Natural killer cell treated with Interleukin-12 subunit alpha and Interleukin-12 subunit beta and Interleukin-15 and Interleukin-18, amount 100 ng/mL, for 72 hours (primary cell): ENCODE measurements around the gene EXOC4. TPM values are rescaled to one million over a fixed set of nuclear protein-coding genes. Genes with fewer than 3 reads are reported as not detected.

Source experiments
- ATAC-seq, 2 donors: fragments of 150-1000 bp; cut with Tn5 transposase in 1 of 2; sonication (Bioruptor Pico), chemical (Tn5 transposase) in 1 of 2; 2 replicates each; pipeline ENCODE4 v1.10.0; 2021
- DNase-seq: peaks from one replicate; pipeline ENCODE4 v3.0.0; 2022; ENCODE audit warnings: low spot score
- H3K27ac Mint-ChIP-seq, 2 donors: 1 replicate in 1 of 2; 2 replicates in 1 of 2; pipeline ENCODE4 v1.8.0; 2022; ENCODE audit warnings: mixed read lengths in 2 of 2, mild to moderate bottlenecking in 1 of 2, moderate library complexity in 1 of 2
- H3K27me3 Mint-ChIP-seq, 2 donors: 1 replicate in 1 of 2; 2 replicates in 1 of 2; pipeline ENCODE4 v1.8.0; 2022; ENCODE audit warnings: mixed read lengths in 2 of 2
- H3K36me3 Mint-ChIP-seq: one replicate; pipeline ENCODE4 v1.8.0; 2022; ENCODE audit warnings: mixed read lengths
- H3K4me1 Mint-ChIP-seq, 2 donors: 1 replicate in 1 of 2; 2 replicates in 1 of 2; pipeline ENCODE4 v1.8.0; 2022; ENCODE audit warnings: low read depth in 2 of 2, mixed read lengths in 2 of 2, mild to moderate bottlenecking in 1 of 2
- H3K4me3 Mint-ChIP-seq: one replicate; pipeline ENCODE4 v1.8.0; 2022; ENCODE audit warnings: mixed read lengths
- H3K9me3 Mint-ChIP-seq: 2 replicates; pipeline ENCODE4 v1.8.0; 2022; ENCODE audit warnings: mixed read lengths
- total RNA-seq, 2 donors: library from RNA; stranded (reverse); gene quantifications; one replicate each; pipeline ENCODE4 v1.2.3, GENCODE V29; 2022

The EXOC4 gene
- total RNA-seq, 2 donors from 2014 or later = 78.5 to 107 TPM

DNA sequence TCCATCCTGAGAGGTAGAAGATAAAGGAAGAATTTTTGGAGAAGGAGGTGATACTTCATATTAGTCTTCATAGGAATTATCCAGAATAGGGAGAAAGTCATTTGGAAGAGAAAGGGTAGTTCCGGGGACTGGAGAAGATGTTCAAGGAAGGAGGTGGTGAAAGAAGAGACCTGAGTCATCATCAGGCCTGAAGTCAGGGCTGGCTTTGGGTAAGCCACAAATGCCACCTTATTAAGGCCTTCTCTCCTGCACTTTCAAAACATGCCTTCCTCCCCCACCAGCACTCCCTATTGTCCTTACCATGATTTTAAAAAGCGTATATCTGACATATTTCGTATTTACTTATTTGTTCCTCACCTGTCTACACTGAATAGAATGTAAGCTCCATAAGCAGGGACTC lies 762.1 kb downstream of the EXOC4 start:
- Mint-ChIP-seq H3K27ac (no peak overlapping the region), H3K9me3 (no peaks in the 10 kb centered on the region), H3K4me1 (peaks cover 0 to 3% of the 10 kb centered on the region in 2 donors), H3K4me3 (no peak overlapping the region), H3K36me3 (peaks cover 6% of the 10 kb centered on the region), H3K27me3 (no peaks in the 10 kb centered on the region)
- DNase-seq (no peak), ATAC-seq (no peak)

GRCh38 chr7:134016223-134016941 lies 763.5 kb downstream of the EXOC4 start:
- Mint-ChIP-seq H3K4me1 (peaks cover 0 to 4% of the 10 kb centered on the region in 2 donors), H3K27ac (no peak overlapping the region), H3K9me3 (no peaks in the 10 kb centered on the region), H3K4me3 (no peak overlapping the region), H3K27me3 (no peaks in the 10 kb centered on the region), H3K36me3 (no peaks in the 10 kb centered on the region)
- ATAC-seq = no peak
- DNase-seq = no peak

GRCh38 chr7:134016942-134017303 lies 764.0 kb downstream of the EXOC4 start:
- ATAC-seq (no peak), DNase-seq (no peak)
- Mint-ChIP-seq H3K4me1 (peaks cover 0 to 4% of the 10 kb centered on the region in 2 donors), H3K4me3 (no peak overlapping the region), H3K27me3 (no peaks in the 10 kb centered on the region), H3K27ac (no peak overlapping the region), H3K36me3 (no peaks in the 10 kb centered on the region), H3K9me3 (no peaks in the 10 kb centered on the region)

DNA sequence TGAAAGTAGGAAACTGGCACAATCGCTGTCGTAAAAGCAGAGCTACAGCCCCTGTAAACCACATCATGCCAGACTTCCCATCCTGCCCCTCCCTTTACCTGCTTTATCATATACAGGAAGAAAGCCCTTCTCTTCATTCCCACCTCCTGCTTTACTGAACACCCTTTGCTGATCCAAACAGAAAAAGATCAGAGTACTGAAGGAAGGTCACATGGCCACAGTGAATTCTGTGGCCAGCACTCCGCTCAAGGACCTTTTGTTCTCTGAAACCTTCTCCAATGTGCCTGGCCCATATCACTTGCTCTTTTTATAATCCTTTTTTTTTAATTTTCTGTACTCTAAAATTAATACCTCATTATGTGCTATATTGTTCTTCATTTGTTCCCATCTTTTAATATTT lies 765.4 kb downstream of the EXOC4 start:
- ATAC-seq (no peak), DNase-seq (no peak)
- H3K9me3 Mint-ChIP-seq = no peaks in the 10 kb centered on the region
- H3K27ac Mint-ChIP-seq = no peak overlapping the region
- no peaks in the 10 kb centered on the region for H3K36me3 Mint-ChIP-seq
- H3K4me3 Mint-ChIP-seq = no peak overlapping the region
- H3K4me1 Mint-ChIP-seq = peaks cover 0 to 4% of the 10 kb centered on the region in 2 donors
- H3K27me3 Mint-ChIP-seq = no peaks in the 10 kb centered on the region

- Mint-ChIP-seq H3K9me3 (no peaks in the 10 kb centered on the region), H3K27ac (no peak overlapping the region), H3K36me3 (no peaks in the 10 kb centered on the region), H3K27me3 (no peaks in the 10 kb centered on the region), H3K4me1 (peaks cover 0 to 4% of the 10 kb centered on the region in 2 donors), H3K4me3 (no peak overlapping the region)
- no peak for DNase-seq
- ATAC-seq = no peak
Measured at GRCh38 chr7:134019251-134019650, 766.4 kb downstream of the EXOC4 start.

DNA sequence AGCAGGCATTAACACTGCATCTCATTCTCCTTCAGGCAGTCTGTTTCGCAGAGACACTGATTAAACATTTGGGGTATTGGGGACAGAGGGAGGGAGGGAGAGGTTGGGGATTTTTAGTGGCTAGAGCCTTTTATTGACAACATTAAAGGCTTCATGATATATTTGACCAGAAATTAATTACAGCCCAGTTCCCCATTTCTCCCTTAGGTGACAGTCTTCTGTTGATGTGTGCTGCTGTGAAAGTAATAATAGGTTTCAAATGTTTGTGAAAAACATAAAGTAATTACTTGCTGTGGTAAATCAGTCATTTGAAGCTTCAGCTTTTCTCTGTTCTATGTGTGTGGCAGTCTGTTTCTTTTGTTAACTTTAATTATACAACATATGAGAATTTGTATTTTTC lies 769.0 kb downstream of the EXOC4 start:
- H3K9me3 Mint-ChIP-seq = no peaks in the 10 kb centered on the region
- H3K4me1 Mint-ChIP-seq = peaks cover 0 to 4% of the 10 kb centered on the region in 2 donors
- DNase-seq = no peak
- H3K4me3 Mint-ChIP-seq = no peak overlapping the region
- H3K27ac Mint-ChIP-seq = no peak overlapping the region
- no peaks in the 10 kb centered on the region for H3K27me3 Mint-ChIP-seq
- no peaks in the 10 kb centered on the region for H3K36me3 Mint-ChIP-seq
- no peak for ATAC-seq

DNA sequence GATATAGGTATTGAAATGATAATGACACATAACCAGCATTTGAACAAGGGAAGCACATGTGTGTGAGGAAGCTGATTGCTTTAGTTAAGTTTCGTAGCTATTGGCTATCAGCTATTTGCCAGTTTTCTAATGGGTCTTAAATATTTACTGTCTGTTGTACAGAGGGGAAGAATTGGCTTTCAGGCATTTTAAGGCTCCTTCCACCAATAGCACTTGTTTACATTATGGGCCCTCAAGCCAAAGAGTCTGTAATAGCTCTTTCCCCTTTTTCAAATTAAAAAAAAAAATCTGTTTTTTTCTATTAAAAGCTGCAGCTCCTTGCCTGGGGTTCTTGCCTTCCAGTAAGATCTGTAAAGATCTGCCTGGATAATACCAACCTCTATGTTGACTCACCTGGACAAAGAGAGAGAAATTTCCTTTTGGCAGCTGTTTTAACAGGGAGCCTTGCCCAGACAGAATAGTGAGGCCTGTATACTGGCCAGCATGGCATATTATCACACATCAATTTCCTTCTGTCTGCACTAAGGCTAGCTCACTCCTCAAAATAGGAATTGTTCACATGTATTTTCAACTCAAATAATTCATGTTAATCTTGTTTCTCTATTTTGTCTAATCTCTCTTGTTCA lies 769.5 kb downstream of the EXOC4 start:
- H3K36me3 Mint-ChIP-seq = no peaks in the 10 kb centered on the region
- ATAC-seq (no peak), DNase-seq (no peak)
- H3K27me3 Mint-ChIP-seq = no peaks in the 10 kb centered on the region
- H3K4me3 Mint-ChIP-seq = no peak overlapping the region
- H3K4me1 Mint-ChIP-seq = peaks cover 0 to 4% of the 10 kb centered on the region in 2 donors
- no peak overlapping the region for H3K27ac Mint-ChIP-seq
- H3K9me3 Mint-ChIP-seq = no peaks in the 10 kb centered on the region

GRCh38 chr7:134024739-134025138 lies 771.9 kb downstream of the EXOC4 start:
- H3K4me1 Mint-ChIP-seq = peaks cover 0 to 2% of the 10 kb centered on the region in 2 donors
- no peak overlapping the region for H3K27ac Mint-ChIP-seq
- no peaks in the 10 kb centered on the region for H3K27me3 Mint-ChIP-seq
- H3K4me3 Mint-ChIP-seq = no peak overlapping the region
- no peaks in the 10 kb centered on the region for H3K9me3 Mint-ChIP-seq
- H3K36me3 Mint-ChIP-seq = no peaks in the 10 kb centered on the region
- ATAC-seq (no peak), DNase-seq (no peak)

DNA sequence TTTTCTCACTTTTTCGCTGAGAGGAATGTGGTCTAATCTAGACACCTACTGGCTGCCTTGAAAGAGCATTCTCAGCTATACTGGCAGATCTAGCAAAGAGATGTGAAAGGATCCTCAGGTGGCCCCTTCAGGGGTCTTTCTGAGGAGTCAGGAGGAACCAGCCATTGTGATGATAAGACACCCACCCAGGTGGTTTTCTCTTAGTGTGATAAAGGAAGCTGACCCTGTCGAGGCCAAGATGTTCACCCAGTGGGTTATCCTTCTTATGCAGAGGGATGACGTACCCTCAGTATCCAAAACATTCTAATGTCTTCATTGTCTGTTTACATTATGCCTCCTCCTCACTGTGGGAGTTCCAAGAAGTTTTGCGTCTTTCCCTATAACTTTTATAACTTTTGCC lies 776.0 kb downstream of the EXOC4 start:
- Mint-ChIP-seq H3K27ac (no peak overlapping the region), H3K9me3 (no peaks in the 10 kb centered on the region), H3K4me1 (peaks cover 15 to 21% of the 10 kb centered on the region in 2 donors), H3K4me3 (no peak overlapping the region), H3K36me3 (no peaks in the 10 kb centered on the region), H3K27me3 (no peaks in the 10 kb centered on the region)
- no peak for DNase-seq
- no peak for ATAC-seq

DNA sequence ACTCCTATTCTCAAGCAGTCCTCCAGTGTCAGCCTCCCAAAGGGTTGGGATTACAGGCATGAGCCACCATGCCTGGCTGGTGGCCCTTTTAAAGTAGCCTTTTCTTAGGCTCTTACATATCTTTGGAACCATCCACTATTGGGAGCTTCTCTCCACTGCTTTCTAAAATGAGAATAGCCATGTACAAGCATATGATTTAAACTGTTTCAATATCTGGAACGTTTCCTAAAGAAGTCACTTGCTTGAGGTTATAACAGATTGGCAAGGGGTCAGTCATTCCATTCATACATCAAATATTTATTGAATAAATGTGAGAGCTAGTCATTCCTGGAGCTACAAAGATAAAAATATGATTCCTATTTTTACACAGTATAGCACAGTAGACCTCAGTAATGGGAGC lies 776.9 kb downstream of the EXOC4 start:
- H3K36me3 Mint-ChIP-seq = no peaks in the 10 kb centered on the region
- no peaks in the 10 kb centered on the region for H3K9me3 Mint-ChIP-seq
- peaks cover 15 to 21% of the 10 kb centered on the region in 2 donors for H3K4me1 Mint-ChIP-seq
- DNase-seq (no peak), ATAC-seq (no peak)
- H3K4me3 Mint-ChIP-seq = no peak overlapping the region
- H3K27ac Mint-ChIP-seq = no peak overlapping the region
- H3K27me3 Mint-ChIP-seq = no peaks in the 10 kb centered on the region

DNA sequence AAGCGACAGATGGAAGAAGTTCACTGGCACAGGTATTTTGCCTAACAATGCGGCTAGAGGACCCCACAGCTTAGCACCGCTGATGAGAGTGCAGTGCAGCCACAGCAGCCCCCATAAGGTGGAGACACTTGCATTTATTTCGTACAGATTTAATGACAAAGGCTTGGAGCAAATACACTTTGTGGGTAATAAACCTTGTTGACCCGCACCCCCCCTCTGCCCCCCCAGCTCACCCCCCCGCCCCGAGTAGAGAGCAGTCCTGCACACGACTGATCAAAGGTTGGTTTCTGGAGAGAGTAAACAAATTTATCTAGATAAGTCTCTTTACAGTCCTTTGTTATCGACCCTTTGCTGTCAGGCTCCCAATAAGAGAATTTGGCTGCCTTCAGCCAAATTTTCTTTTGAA lies 777.6 kb downstream of the EXOC4 start:
- Mint-ChIP-seq H3K4me3 (no peak overlapping the region), H3K27ac (no peak overlapping the region), H3K4me1 (peaks cover 15 to 21% of the 10 kb centered on the region in 2 donors), H3K9me3 (no peaks in the 10 kb centered on the region), H3K36me3 (no peaks in the 10 kb centered on the region), H3K27me3 (no peaks in the 10 kb centered on the region)
- DNase-seq (no peak), ATAC-seq (no peak)

GRCh38 chr7:134031835-134032617 lies 779.1 kb downstream of the EXOC4 start:
- Mint-ChIP-seq H3K9me3 (no peaks in the 10 kb centered on the region), H3K27me3 (no peaks in the 10 kb centered on the region), H3K27ac (no peak overlapping the region), H3K4me1 (peaks cover 15 to 21% of the 10 kb centered on the region in 2 donors), H3K4me3 (no peak overlapping the region), H3K36me3 (no peaks in the 10 kb centered on the region)
- peak; percentile 51 to 70 for ATAC-seq
- DNase-seq = no peak

- H3K4me3 Mint-ChIP-seq = no peak overlapping the region
- no peak overlapping the region for H3K27ac Mint-ChIP-seq
- no peaks in the 10 kb centered on the region for H3K27me3 Mint-ChIP-seq
- no peaks in the 10 kb centered on the region for H3K9me3 Mint-ChIP-seq
- no peak for DNase-seq
- no peaks in the 10 kb centered on the region for H3K36me3 Mint-ChIP-seq
- ATAC-seq = no peak
- H3K4me1 Mint-ChIP-seq = peaks cover 15 to 21% of the 10 kb centered on the region in 2 donors
Measured at GRCh38 chr7:134034652-134035051, 781.8 kb downstream of the EXOC4 start.

DNA sequence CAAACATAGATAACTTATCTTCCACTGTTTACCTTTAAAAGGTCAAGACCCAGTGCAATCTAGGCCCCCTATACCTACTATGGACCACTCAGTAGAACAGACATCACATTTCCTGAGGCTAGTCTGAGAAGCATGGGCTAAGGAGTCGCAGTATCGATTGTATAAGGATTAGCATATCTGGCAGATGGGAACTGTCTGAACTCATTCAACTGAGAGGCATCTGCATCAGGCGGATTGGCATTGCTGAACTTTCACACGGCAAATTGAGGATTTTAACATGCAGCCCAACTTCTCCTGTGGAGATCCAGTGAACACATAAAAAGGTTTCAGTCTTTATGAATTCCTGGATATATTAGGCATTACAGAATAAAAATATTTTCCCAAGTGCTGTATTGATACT lies 785.1 kb downstream of the EXOC4 start:
- ATAC-seq (no peak), DNase-seq (no peak)
- H3K36me3 Mint-ChIP-seq = no peaks in the 10 kb centered on the region
- H3K4me3 Mint-ChIP-seq = no peak overlapping the region
- no peak overlapping the region for H3K27ac Mint-ChIP-seq
- H3K9me3 Mint-ChIP-seq = no peaks in the 10 kb centered on the region
- no peaks in the 10 kb centered on the region for H3K4me1 Mint-ChIP-seq
- H3K27me3 Mint-ChIP-seq = no peaks in the 10 kb centered on the region
